AG04449 (cell line): ENCODE results near the gene PPP1R13B.
"Not testable (repeated sequence)": the region's sequence is repeated elsewhere in the genome, so short reads cannot be mapped to it uniquely, and the experiment has no call there.

Source experiments
- CTCF ChIA-PET: fragments of 350-600 bp; formaldehyde crosslinking; extraction: SDS; loops from one replicate; lab custom pipeline; 2021; ENCODE audit warnings: antibody characterized with exemption; lab: Yijun Ruan, JAX
- POLR2A ChIA-PET: fragments of 400-600, 350-600 bp; formaldehyde crosslinking; extraction: SDS; loops from one replicate; lab custom pipeline; 2020; ENCODE audit warnings: antibody characterized with exemption, inconsistent platforms; lab: Yijun Ruan, JAX
- DNase-seq: peaks from one replicate; pipeline ENCODE4 v3.0.0-alpha.2; 2010; ENCODE audit warnings: low read depth, low spot score
- H3K4me3 ChIP-seq: 2 replicates; pipeline ENCODE4 v1.5.1; 2011; ENCODE audit warnings: low read depth, mild to moderate bottlenecking, control low read depth, low read length
- TF ChIP-seq, protein P1 (sequence below): IDR thresholded peaks from one replicate; pipeline ENCODE4 v1.5.1; 2011; ENCODE audit warnings: mild to moderate bottlenecking, moderate library complexity, low read length, control low read depth, inconsistent platforms; ENCODE audit not compliant: insufficient read depth; ENCODE audit errors: missing control alignments

The PPP1R13B gene

DNA sequence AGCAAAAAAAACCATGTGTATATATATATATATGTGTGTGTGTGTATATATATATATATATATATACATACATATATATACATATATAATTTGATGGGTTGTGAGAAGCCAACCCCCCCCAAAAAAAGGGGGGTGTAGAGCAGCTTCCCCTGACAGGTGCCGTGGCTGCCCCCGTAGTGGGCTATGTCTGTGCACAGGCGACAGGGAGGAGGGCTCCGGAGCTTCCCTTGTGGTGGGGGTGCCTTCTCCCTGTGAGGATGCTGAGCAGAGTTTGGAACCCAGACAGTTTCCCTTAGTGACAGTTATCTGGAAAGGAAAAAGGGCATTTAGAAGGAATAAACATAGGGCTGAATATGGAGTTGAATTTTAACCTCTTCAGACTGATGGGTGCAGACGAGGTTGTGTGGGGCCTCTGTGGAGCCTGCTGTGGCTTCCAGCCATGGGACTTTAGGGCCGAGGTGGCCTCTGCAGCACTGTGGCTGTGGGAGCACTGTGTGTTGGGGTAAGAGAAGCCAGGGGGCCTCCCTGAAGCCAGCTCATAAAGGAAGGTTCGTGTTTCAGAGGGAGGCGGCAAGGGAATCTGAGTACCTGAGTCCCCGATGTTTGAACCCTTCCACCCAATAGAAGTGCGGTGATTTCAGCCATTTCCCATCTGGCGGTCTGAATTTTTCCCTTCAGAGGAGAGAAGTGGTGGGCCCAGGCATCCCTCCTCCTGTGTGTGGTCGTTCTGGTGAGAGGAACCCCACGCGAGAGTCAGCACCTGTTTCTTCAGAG is 151.9 kb downstream of the PPP1R13B start:
- TF ChIP-seq, protein P1, sequence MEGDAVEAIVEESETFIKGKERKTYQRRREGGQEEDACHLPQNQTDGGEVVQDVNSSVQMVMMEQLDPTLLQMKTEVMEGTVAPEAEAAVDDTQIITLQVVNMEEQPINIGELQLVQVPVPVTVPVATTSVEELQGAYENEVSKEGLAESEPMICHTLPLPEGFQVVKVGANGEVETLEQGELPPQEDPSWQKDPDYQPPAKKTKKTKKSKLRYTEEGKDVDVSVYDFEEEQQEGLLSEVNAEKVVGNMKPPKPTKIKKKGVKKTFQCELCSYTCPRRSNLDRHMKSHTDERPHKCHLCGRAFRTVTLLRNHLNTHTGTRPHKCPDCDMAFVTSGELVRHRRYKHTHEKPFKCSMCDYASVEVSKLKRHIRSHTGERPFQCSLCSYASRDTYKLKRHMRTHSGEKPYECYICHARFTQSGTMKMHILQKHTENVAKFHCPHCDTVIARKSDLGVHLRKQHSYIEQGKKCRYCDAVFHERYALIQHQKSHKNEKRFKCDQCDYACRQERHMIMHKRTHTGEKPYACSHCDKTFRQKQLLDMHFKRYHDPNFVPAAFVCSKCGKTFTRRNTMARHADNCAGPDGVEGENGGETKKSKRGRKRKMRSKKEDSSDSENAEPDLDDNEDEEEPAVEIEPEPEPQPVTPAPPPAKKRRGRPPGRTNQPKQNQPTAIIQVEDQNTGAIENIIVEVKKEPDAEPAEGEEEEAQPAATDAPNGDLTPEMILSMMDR, result no peak
- ChIA-PET POLR2A (no interaction called here), CTCF (interaction anchor here (0.8 to 1.7 kb wide), 4 partner anchors 11 to 82 kb away, joined by 3 to 6 read pairs (median 4); no protein-coding TSS in a partner anchor)
- no peak overlapping the region for H3K4me3 ChIP-seq
- DNase-seq, result no peak

DNA sequence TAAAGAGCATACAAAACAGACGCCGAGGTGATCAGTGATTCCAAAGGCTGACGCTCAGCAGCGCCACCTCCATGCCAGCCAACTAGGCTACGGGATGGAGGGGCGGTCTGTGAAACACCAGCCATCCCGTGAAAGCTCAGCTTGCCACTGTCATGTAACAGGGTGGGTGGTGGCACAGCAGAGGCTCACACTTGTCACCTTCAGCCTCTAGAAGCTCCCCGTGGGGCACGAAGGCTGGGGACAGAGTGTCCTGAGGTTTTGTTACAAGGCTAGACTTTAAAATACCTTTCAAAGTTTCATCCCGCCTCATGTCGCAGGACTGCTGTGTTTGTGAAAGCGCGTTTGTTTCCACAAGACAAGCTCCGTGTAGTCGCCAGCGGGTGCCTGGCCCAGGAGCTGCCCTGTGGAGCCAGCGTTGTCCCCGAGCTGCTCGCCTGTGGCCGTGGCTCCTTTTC is 152.8 kb downstream of the PPP1R13B start:
- H3K4me3 ChIP-seq, result no peak overlapping the region
- DNase-seq, result no peak
- TF ChIP-seq, protein P1, result no peak
- ChIA-PET POLR2A (no interaction called here), CTCF (interaction anchor here (0.8 to 1.7 kb wide), 7 partner anchors 9 to 67 kb away, joined by 3 to 6 read pairs (median 3); no protein-coding TSS in a partner anchor)

DNA sequence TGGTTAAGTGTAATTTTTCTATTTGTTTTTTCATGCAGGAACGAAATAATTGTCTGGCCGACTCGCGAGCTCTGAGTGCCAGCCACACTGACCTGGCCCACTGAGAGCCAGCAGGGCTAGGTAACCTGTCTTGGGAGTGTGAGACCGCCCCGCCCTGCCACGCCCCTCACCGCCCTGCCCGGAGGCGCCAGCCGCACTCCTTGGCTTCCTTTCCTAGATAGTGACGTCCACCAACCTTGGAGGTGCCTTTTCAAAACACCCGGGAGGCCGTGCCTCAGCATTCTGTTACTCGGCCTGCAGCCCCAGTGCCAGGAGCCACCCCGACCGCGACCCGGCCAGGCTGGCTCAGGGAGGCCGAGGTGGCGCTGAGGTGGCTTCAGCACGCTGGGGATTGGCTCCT is 153.9 kb downstream of the PPP1R13B start:
- no peak for DNase-seq
- CTCF ChIA-PET, result interaction anchor here (1.1 to 1.7 kb wide), 2 partner anchors 9 to 16 kb away, joined by 3 to 4 read pairs; no protein-coding TSS in a partner anchor
- no peak overlapping the region for H3K4me3 ChIP-seq
- POLR2A ChIA-PET, result no interaction called here
- TF ChIP-seq, protein P1, result no peak

DNA sequence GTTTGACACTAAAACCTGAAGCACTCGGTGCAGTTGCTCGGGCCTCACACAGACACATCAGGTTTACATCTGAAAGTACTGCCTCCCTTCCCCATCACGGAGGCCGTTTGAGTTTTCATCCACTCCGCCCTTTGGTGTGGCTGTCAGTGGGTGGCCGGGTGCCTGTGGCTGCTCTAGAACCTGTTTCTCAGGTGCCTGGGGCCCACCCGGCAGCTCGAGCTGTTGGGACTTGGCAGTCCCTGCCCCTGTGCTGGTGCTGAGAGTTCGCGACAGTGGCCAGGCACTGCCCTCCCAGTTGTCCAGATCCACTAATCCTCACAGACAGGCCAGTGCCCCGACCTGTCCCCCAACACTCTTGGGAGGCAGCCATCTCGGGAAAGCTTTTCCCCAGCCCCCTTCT is 154.5 kb downstream of the PPP1R13B start:
- ChIA-PET POLR2A (no interaction called here), CTCF (no interaction called here)
- TF ChIP-seq, protein P1, result no peak
- H3K4me3 ChIP-seq, result no peak overlapping the region
- no peak for DNase-seq

DNA sequence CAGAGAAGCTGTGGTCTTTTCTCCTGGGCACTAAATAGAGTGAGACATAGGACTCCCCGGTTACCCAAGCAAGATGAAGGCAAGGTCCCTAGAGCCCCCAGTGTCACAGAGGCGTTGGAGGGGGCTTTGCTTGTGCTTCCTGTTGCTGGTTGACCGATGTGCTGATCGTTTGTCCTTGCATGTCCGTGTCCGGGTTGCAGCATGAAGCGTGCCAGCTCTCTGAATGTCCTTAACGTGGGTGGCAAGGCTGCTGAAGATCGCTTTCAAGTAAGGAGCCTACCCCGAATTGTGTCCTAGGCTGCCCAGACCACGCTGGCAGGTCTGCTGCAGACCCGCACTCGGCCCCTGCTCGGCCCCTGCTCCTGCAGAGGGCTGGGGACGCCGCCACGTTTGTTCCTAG is 155.2 kb downstream of the PPP1R13B start:
- ChIA-PET CTCF (no interaction called here), POLR2A (no interaction called here)
- TF ChIP-seq, protein P1, result no peak
- no peak overlapping the region for H3K4me3 ChIP-seq
- no peak for DNase-seq

DNA sequence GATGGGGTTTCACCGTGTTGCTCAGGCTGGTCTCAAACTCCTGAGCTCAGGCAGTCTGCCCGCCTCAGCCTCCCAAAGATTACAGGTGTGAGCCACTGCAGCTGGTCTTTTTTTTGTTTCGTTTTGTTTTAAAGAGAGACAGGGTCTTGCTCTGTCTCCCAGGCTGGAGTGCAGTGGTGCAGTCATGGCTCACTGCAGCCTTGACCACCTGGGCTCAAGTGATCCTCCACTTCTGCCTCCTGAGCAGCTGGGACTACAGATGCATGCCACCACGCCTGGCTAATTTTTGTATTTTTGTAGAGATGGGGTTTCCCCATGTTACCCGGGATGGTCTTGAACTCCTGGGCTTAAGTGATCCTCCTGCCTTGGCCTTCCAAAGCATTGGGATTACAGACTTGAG is 155.7 kb downstream of the PPP1R13B start:
- CTCF ChIA-PET, H3K4me3 ChIP-seq, DNase-seq: not testable (repeated sequence)
- POLR2A ChIA-PET, result interaction anchor here (0.7 kb wide), 1 partner anchor 10 kb away, joined by 3 read pairs; no protein-coding TSS in a partner anchor
